AG09319 (cell line): ENCODE measurements around the gene UBFD1.
"Not testable (repeated sequence)": the region's sequence is repeated elsewhere in the genome, so short reads cannot be mapped to it uniquely, and the experiment has no call there.

Source experiments
- DNase-seq: peaks from one replicate; pipeline ENCODE4 v3.0.0-alpha.2; 2010; ENCODE audit warnings: low read depth; ENCODE audit errors: extremely low read depth
- CTCF ChIP-seq: IDR thresholded peaks from 2 replicates; pipeline ENCODE4 v1.5.1; 2011; ENCODE audit warnings: low read depth, mild to moderate bottlenecking, inconsistent platforms, low read length, moderate library complexity

The UBFD1 gene

GRCh38 chr16:23595246-23595950 is 37.9 kb downstream of the UBFD1 start:
- no peak for DNase-seq
- TF ChIP-seq CTCF, result no peak

GRCh38 chr16:23595951-23596720 is 38.6 kb downstream of the UBFD1 start, which contains the start of gene NDUFAB1:
Gene NDUFAB1, minus strand, starts transcription at chr16:23596316. Its CDS starts 26 bp downstream, at chr16:23596290.
- TF ChIP-seq CTCF, result peak; percentile 56

GRCh38 chr16:23597003-23597756 is 39.7 kb downstream of the UBFD1 start:
- no peak for TF ChIP-seq CTCF
- DNase-seq, result no peak

More at GRCh38 chr16:23595951-23596720, 38.6 kb downstream of the UBFD1 start, which contains the start of gene NDUFAB1:
- peak; percentile 45 for DNase-seq

GRCh38 chr16:23607726-23608125 is 50.2 kb downstream of the UBFD1 start:
- no peak for DNase-seq
- no peak for TF ChIP-seq CTCF

- TF ChIP-seq CTCF, result no peak
- DNase-seq, result no peak
These were observed 50.7 kb downstream of the UBFD1 start for GRCh38 chr16:23608194-23608593.

- no peak for TF ChIP-seq CTCF
- no peak for DNase-seq
These were observed 52.4 kb downstream of the UBFD1 start for GRCh38 chr16:23609929-23610328.

- not testable (repeated sequence) for DNase-seq
These were observed 53.4 kb downstream of the UBFD1 start for GRCh38 chr16:23610905-23611304.
